NB4 (cell line): Measurements from ENCODE around the gene CAMK2D.

ENCODE experiments used
- CTCF ChIP-seq: IDR thresholded peaks from one replicate; pipeline ENCODE4 v1.5.1; 2012; ENCODE audit warnings: low read depth, low read length
- MAX ChIP-seq: IDR thresholded peaks from 2 replicates; pipeline ENCODE4 v1.6.1; 2011; ENCODE audit warnings: low read depth, low read length
- MYC ChIP-seq: IDR thresholded peaks from 2 replicates; pipeline ENCODE4 v1.6.1; 2011; ENCODE audit warnings: low read depth, low read length
- POLR2A ChIP-seq: IDR thresholded peaks from 2 replicates; pipeline ENCODE4 v1.6.1; 2011; ENCODE audit warnings: mild to moderate bottlenecking; ENCODE audit not compliant: insufficient read length; ENCODE audit errors: extremely low read depth

GRCh38 chr4:113499696-113500095 is 261.8 kb downstream of the CAMK2D start:
- TF ChIP-seq POLR2A (no peak), CTCF (no peak), MAX (no peak), MYC (no peak)
